HPDE6-E6E7 (cell line): ENCODE results near the gene KHDRBS2.

Experiments
- DNase-seq: peaks from one replicate; pipeline ENCODE4 v3.0.0; 2011; ENCODE audit warnings: missing footprints; ENCODE audit errors: extremely low spot score

KHDRBS2 gene

GRCh38 chr6:62175195-62175594, 110.8 kb downstream of the KHDRBS2 start:
- DNase-seq = no peak

- no peak for DNase-seq
These were observed 111.5 kb downstream of the KHDRBS2 start for GRCh38 chr6:62174548-62174947.

- no peak for DNase-seq
These were observed 118.3 kb downstream of the KHDRBS2 start for GRCh38 chr6:62167736-62168135.

GRCh38 chr6:62162858-62163257, 123.2 kb downstream of the KHDRBS2 start:
- no peak for DNase-seq

GRCh38 chr6:62152796-62153195, 133.2 kb downstream of the KHDRBS2 start:
- no peak for DNase-seq

- peak; percentile 29 for DNase-seq
These were observed 135.9 kb downstream of the KHDRBS2 start for GRCh38 chr6:62150048-62150663.

GRCh38 chr6:62146954-62147853, 138.8 kb downstream of the KHDRBS2 start:
- DNase-seq = no peak

GRCh38 chr6:62129127-62129526, 156.9 kb downstream of the KHDRBS2 start:
- DNase-seq = no peak

- no peak for DNase-seq
These were observed 166.6 kb downstream of the KHDRBS2 start for GRCh38 chr6:62119401-62119800.

GRCh38 chr6:62103186-62103859, 182.7 kb downstream of the KHDRBS2 start:
- no peak for DNase-seq

GRCh38 chr6:62102387-62102786, 183.6 kb downstream of the KHDRBS2 start:
- DNase-seq = no peak

- DNase-seq = no peak
These were observed 195.4 kb downstream of the KHDRBS2 start for GRCh38 chr6:62090442-62091229.

- no peak for DNase-seq
These were observed 196.2 kb downstream of the KHDRBS2 start for GRCh38 chr6:62089781-62090180.

GRCh38 chr6:62086047-62086446, 200.0 kb downstream of the KHDRBS2 start:
- no peak for DNase-seq

GRCh38 chr6:62075869-62076268, 210.2 kb downstream of the KHDRBS2 start:
- DNase-seq = no peak

GRCh38 chr6:62059901-62060300, 226.1 kb downstream of the KHDRBS2 start:
- no peak for DNase-seq

- no peak for DNase-seq
These were observed 228.7 kb downstream of the KHDRBS2 start for GRCh38 chr6:62057300-62057699.

- DNase-seq = no peak
These were observed 240.5 kb downstream of the KHDRBS2 start for GRCh38 chr6:62045502-62045901.

GRCh38 chr6:62043084-62043483, 242.9 kb downstream of the KHDRBS2 start:
- no peak for DNase-seq

- DNase-seq = no peak
These were observed 243.6 kb downstream of the KHDRBS2 start for GRCh38 chr6:62042429-62042828.

- DNase-seq = no peak
These were observed 246.4 kb downstream of the KHDRBS2 start for GRCh38 chr6:62039605-62040004.

GRCh38 chr6:62037445-62037844, 248.6 kb downstream of the KHDRBS2 start:
- no peak for DNase-seq
